ENCODE data around the gene ZBTB20.
A peak's percentile ranks its signal among the peaks of the same experiment; 100 is the strongest.

Gene ZBTB20

GRCh38 chr3:114872050-114872449 lies 275.0 kb downstream of the ZBTB20 start:
- no peak for DNase-seq (ENCODE audit: low spot score)

- DNase-seq (ENCODE audit: low spot score) = no peak
Measured at GRCh38 chr3:114867835-114868503, 279.1 kb downstream of the ZBTB20 start.

GRCh38 chr3:114867359-114867758 lies 279.7 kb downstream of the ZBTB20 start:
- DNase-seq (ENCODE audit: low spot score) = no peak

GRCh38 chr3:114866430-114866829 lies 280.7 kb downstream of the ZBTB20 start:
- DNase-seq (ENCODE audit: low spot score) = no peak

GRCh38 chr3:114864970-114865369 lies 282.1 kb downstream of the ZBTB20 start:
- DNase-seq (ENCODE audit: low spot score) = no peak

GRCh38 chr3:114863848-114864247 lies 283.2 kb downstream of the ZBTB20 start:
- DNase-seq (ENCODE audit: low spot score) = no peak

- no peak for DNase-seq (ENCODE audit: low spot score)
Measured at GRCh38 chr3:114861666-114862065, 285.4 kb downstream of the ZBTB20 start.

- DNase-seq (ENCODE audit: low spot score) = no peak
Measured at GRCh38 chr3:114860531-114860930, 286.6 kb downstream of the ZBTB20 start.

GRCh38 chr3:114858329-114858728 lies 288.8 kb downstream of the ZBTB20 start:
- DNase-seq (ENCODE audit: low spot score) = no peak

- no peak for DNase-seq (ENCODE audit: low spot score)
Measured at GRCh38 chr3:114857299-114857701, 289.8 kb downstream of the ZBTB20 start.

- DNase-seq (ENCODE audit: low spot score) = no peak
Measured at GRCh38 chr3:114856835-114857234, 290.3 kb downstream of the ZBTB20 start.

- no peak for DNase-seq (ENCODE audit: low spot score)
Measured at GRCh38 chr3:114855839-114856238, 291.2 kb downstream of the ZBTB20 start.

GRCh38 chr3:114852966-114853365 lies 294.1 kb downstream of the ZBTB20 start:
- DNase-seq (ENCODE audit: low spot score) = no peak

GRCh38 chr3:114850898-114851297 lies 296.2 kb downstream of the ZBTB20 start:
- no peak for DNase-seq (ENCODE audit: low spot score)

GRCh38 chr3:114848643-114849350 lies 298.3 kb downstream of the ZBTB20 start:
- no peak for DNase-seq (ENCODE audit: low spot score)

GRCh38 chr3:114848082-114848481 lies 299.0 kb downstream of the ZBTB20 start:
- peak; percentile 11 for DNase-seq (ENCODE audit: low spot score)

GRCh38 chr3:114847564-114847963 lies 299.5 kb downstream of the ZBTB20 start:
- DNase-seq (ENCODE audit: low spot score) = no peak

- no peak for DNase-seq (ENCODE audit: low spot score)
Measured at GRCh38 chr3:114846779-114847178, 300.3 kb downstream of the ZBTB20 start.

- DNase-seq (ENCODE audit: low spot score) = no peak
Measured at GRCh38 chr3:114846252-114846651, 300.8 kb downstream of the ZBTB20 start.

GRCh38 chr3:114841515-114841914 lies 305.6 kb downstream of the ZBTB20 start:
- no peak for DNase-seq (ENCODE audit: low spot score)

- no peak for DNase-seq (ENCODE audit: low spot score)
Measured at GRCh38 chr3:114839476-114839875, 307.6 kb downstream of the ZBTB20 start.

- no peak for DNase-seq (ENCODE audit: low spot score)
Measured at GRCh38 chr3:114838025-114838424, 309.1 kb downstream of the ZBTB20 start.

- DNase-seq (ENCODE audit: low spot score) = no peak
Measured at GRCh38 chr3:114834175-114834940, 312.7 kb downstream of the ZBTB20 start.
